Cardiac septum (tissue), 1 donor: ENCODE measurements around the gene CASS4. TPM values are rescaled to one million over a fixed set of nuclear protein-coding genes. Genes with fewer than 3 reads are reported as not detected.
A peak's percentile ranks its signal among the peaks of the same experiment; 100 is the strongest.
"Not testable (repeated sequence)": the region's sequence is repeated elsewhere in the genome, so short reads cannot be mapped to it uniquely, and the experiment has no call there.

Experiments
- DNase-seq: peaks from one replicate; pipeline ENCODE4 v3.0.0-alpha.2; 2020; ENCODE audit warnings: low spot score
- intact Hi-C: fragments of 100-400 bp; cut with DNase I; formaldehyde crosslinking; loops from one replicate; pipeline ENCODE4 v1.14.0; 2022
- total RNA-seq: library from RNA; stranded (reverse); fragmentation: NEBNext Ultra II Directional; extraction: Animal tissue kit (Norgen Biotek cat#: 25700); gene quantifications from one replicate; pipeline ENCODE4 v1.2.1, GENCODE V29; 2021
- donor health status: DM: no; HTN: no; CAD: no.

CASS4 gene
- total RNA-seq, 1 donor from 2014 or later, result 0.30 TPM

- DNase-seq, result no peak
- intact Hi-C loops, result no loop called here
These were observed 21.0 kb upstream of the CASS4 start for GRCh38 chr20:56391037-56391436.

- no peak for DNase-seq
- intact Hi-C loops, result loop anchor here (1.0 kb wide), 1 partner anchor 77 kb away; the partner anchor contains the start of gene RTF2
These were observed 20.4 kb upstream of the CASS4 start for GRCh38 chr20:56391596-56392131.

GRCh38 chr20:56392132-56392880 lies 19.8 kb upstream of the CASS4 start, which contains the start of the genes AURKA and CSTF1:
TSS of gene AURKA (minus strand) at chr20:56392215. CDS start at chr20:56388197, 4,018 bp downstream.
TSS of gene CSTF1 (plus strand) at chr20:56392645. CDS start at chr20:56395553, 2,908 bp downstream.
- intact Hi-C loops, result loop anchor here (1.0 kb wide), 1 partner anchor 76 kb away; the partner anchor contains the start of gene RTF2
- DNase-seq, result peak; percentile 100

- DNase-seq, result no peak
- intact Hi-C loops, result loop anchor here (1.0 kb wide), 1 partner anchor 75 kb away; the partner anchor contains the start of gene RTF2
These were observed 19.1 kb upstream of the CASS4 start for GRCh38 chr20:56392881-56393482.

GRCh38 chr20:56393653-56394052 lies 18.4 kb upstream of the CASS4 start:
- intact Hi-C loops, result no loop called here
- no peak for DNase-seq

- no peak for DNase-seq
- intact Hi-C loops, result no loop called here
These were observed 16.9 kb upstream of the CASS4 start for GRCh38 chr20:56395166-56395565.

- intact Hi-C loops, result loop anchor here (10.0 kb wide), 1 partner anchor 155 kb away; no protein-coding TSS in a partner anchor
These were observed 11.9 kb upstream of the CASS4 start for GRCh38 chr20:56400001-56400640.

GRCh38 chr20:56403465-56403864 lies 8.6 kb upstream of the CASS4 start:
- intact Hi-C loops, result loop anchor here (10.0 kb wide), 1 partner anchor 151 kb away; no protein-coding TSS in a partner anchor
- no peak for DNase-seq

More at GRCh38 chr20:56400001-56400640, 11.9 kb upstream of the CASS4 start:
- DNase-seq, result no peak

- intact Hi-C loops, result loop anchor here (10.0 kb wide), 1 partner anchor 149 kb away; no protein-coding TSS in a partner anchor
- not testable (repeated sequence) for DNase-seq
These were observed 6.7 kb upstream of the CASS4 start for GRCh38 chr20:56405356-56405755.

- intact Hi-C loops, result loop anchor here (10.0 kb wide), 1 partner anchor 148 kb away; no protein-coding TSS in a partner anchor
- no peak for DNase-seq
These were observed 5.2 kb upstream of the CASS4 start for GRCh38 chr20:56406910-56407309.

- intact Hi-C loops, result loop anchor here (10.0 kb wide), 1 partner anchor 145 kb away; no protein-coding TSS in a partner anchor
- DNase-seq, result peak; percentile 35
These were observed 2.5 kb upstream of the CASS4 start for GRCh38 chr20:56409521-56409920.

GRCh38 chr20:56409956-56410355 lies 2.1 kb upstream of the CASS4 start:
- DNase-seq, result no peak
- intact Hi-C loops, result loop anchor here (10.0 kb wide), 1 partner anchor 145 kb away; no protein-coding TSS in a partner anchor

GRCh38 chr20:56411287-56411686 lies 773 bp upstream of the CASS4 start:
- peak; percentile 24 for DNase-seq
- intact Hi-C loops, result not testable (repeated sequence)

GRCh38 chr20:56412473-56412790 lies 372 bp downstream of the CASS4 start:
- intact Hi-C loops, result no loop called here

GRCh38 chr20:56412949-56413348 lies 889 bp downstream of the CASS4 start:
- intact Hi-C loops, result no loop called here

More at GRCh38 chr20:56412473-56412790, 372 bp downstream of the CASS4 start:
- no peak for DNase-seq

GRCh38 chr20:56414842-56415765 lies 3.0 kb downstream of the CASS4 start:
- intact Hi-C loops, result no loop called here
- no peak for DNase-seq

More at GRCh38 chr20:56412949-56413348, 889 bp downstream of the CASS4 start:
- DNase-seq, result no peak

- peak; percentile 36 for DNase-seq
- intact Hi-C loops, result no loop called here
These were observed 5.3 kb downstream of the CASS4 start for GRCh38 chr20:56417402-56417801.

- DNase-seq, result peak; percentile 15
- intact Hi-C loops, result no loop called here
These were observed 5.9 kb downstream of the CASS4 start for GRCh38 chr20:56417911-56418310.
